Muscle of back (tissue), 11 donors: ENCODE data around the gene SP6. TPM values are rescaled to one million over a fixed set of nuclear protein-coding genes. Genes with fewer than 3 reads are reported as not detected.

Experiments used
- DNase-seq, 3 donors: peaks; one replicate each; pipeline versions ENCODE4 v3.0.0 to v3.0.0-alpha.2; 2013
- polyA plus RNA-seq, 10 donors: library from polyadenylated mRNA; unstranded; fragments of 120-200 nt; gene quantifications; one replicate each; pipeline ENCODE4 v1.2.1, GENCODE V29; 2013; ENCODE audit not compliant: insufficient read length in 10 of 10

The SP6 gene
- polyA plus RNA-seq, 10 donors: 0.77 to 4.0 (median 1.4) TPM

DNA sequence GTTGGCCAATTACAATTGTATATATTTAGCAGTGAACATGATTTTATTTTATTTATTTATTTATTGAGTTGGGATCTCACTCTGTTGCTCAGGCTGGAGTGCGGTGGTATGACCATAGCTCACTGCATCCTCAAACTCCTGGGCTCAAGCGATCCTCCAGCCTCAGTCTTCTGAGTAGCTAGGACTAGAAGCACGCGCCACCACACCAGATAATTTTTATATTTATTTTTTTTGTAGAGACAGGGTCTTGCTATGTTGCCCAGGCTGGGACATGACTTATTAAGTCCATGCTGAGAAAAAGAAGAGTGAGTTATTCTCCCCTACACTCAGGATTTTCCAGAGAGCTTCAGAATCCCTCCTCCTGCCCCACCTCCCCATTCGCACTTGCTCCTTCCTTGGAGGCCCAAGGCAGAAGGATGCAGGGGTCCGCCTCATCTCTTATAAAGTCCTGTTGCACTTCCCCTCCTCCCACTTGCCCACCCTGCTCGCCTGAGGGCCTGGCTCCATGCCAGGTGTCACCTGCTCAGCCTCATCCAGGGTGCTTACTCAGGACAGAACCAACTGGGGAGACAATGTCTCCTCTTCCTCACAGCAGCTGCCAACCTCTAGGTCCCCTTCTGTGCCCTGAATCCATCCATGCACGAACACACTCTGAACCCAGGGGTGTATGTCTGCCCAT is 29.0 kb upstream of the SP6 start:
- no peak for DNase-seq

DNA sequence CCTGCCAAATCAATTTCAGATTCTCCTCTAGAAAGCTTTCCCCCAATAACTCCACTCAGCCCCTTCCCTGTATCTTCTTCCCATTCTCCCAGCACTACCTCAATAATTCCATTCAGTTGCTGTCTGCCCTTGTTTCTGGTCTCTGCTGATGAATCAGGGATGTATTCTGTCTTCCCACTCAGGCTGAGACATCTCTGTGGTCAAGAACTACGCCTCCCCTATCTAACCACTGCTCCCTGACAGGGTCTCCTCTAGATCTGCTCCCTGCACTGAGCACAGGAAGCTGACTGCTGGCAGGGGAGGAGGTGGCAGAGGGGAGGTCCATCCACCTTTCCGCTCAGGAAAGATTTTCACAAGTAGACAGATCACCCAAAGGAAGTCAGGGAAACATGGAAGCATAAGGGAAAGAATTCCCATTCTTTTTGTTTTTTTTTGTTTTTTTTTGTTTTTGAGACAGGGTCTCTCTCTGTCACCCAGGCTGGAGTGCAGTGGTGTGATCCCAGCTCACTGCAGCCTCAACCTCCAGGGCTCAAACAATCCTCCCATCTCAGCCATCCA is 28.1 kb upstream of the SP6 start:
- DNase-seq: peak in 1 of 3 donors; percentile 38

GRCh38 chr17:47878203-47879027 is 27.5 kb upstream of the SP6 start:
- DNase-seq: no peak

- no peak for DNase-seq
Measured at GRCh38 chr17:47877368-47878034, 26.5 kb upstream of the SP6 start.

GRCh38 chr17:47875011-47875985 is 24.3 kb upstream of the SP6 start:
- no peak for DNase-seq

DNA sequence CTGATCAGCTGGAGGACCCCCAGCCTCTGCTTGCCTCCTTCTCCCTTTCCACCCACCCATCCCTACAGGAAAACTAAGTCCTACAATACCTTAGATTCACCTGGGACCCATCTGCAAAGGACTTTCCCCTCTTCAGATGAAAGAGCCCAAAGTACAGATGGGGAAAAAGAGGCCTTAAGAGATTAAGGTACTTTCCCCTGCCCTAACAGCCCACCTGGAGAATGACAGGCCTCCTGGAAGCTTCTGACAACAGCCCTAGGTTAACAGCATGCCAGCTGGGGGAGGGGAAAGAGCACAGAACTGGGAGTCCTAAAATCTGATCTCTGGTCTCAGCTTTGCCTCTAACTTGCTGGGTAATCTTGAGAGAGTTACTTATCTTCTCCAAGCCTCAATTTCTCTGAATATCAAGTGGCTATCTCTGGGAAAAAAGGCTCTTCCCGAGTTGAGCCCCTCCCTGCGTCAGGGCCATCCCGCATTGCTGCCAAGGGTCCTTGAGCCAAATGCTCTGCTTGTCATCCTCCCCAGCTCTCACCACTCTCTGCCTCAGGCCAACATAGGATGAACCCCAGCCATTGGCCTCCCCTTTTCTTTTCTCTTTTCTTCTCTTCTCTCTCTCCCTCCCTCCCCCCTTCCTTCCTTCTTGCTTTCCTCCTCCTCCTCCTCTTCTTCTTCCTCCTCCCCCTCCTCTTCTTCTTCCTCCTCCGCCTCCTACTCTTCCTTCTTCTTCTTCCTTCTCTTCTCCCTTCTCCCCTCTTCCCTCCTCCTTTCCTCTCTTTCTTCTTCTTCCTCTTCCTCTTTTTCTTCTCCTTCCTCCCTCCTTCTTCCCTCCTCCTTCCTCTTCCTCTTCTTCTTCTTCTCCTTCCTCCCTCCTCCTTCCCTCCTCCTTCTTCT is 22.5 kb upstream of the SP6 start:
- DNase-seq: no peak

- DNase-seq: no peak
Measured at GRCh38 chr17:47872651-47873161, 21.7 kb upstream of the SP6 start.

DNA sequence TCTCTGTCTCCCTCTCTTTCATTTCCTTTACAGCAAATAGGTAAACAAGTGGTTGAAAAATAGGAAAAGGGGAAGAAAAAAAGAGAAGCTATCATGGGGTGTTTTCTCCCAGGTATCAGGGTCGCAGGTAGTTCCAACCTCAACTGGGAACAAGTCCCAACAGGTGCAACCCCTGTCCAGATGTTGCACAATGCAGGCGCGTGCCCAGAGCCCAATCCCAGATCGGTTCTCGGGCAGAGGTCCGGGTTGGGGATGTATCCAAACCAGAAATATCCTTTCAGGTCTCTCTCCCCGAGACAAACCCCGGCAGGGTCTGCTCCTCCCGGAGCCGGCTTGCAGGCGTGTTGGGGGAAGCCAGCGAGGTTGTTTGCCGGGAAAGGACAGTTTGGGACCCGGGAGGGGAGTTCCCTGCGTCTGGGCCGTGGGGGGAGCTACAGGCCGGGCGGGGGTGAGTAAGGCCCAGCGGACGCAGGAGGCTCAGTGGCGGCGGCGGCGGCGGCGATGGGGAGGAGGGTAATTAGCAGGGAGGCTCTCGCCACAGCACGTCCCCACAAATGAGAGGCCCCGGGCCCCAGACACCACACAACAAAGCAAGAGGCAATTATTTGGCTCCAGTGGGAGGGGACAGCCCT is 21.2 kb upstream of the SP6 start:
- no peak for DNase-seq

- no peak for DNase-seq
Measured at GRCh38 chr17:47871048-47871447, 20.1 kb upstream of the SP6 start.

- DNase-seq: no peak
Measured at GRCh38 chr17:47870056-47870455, 19.1 kb upstream of the SP6 start.

GRCh38 chr17:47869114-47869513 is 18.2 kb upstream of the SP6 start:
- DNase-seq: no peak

GRCh38 chr17:47867813-47868533 is 17.0 kb upstream of the SP6 start:
- DNase-seq: no peak

DNA sequence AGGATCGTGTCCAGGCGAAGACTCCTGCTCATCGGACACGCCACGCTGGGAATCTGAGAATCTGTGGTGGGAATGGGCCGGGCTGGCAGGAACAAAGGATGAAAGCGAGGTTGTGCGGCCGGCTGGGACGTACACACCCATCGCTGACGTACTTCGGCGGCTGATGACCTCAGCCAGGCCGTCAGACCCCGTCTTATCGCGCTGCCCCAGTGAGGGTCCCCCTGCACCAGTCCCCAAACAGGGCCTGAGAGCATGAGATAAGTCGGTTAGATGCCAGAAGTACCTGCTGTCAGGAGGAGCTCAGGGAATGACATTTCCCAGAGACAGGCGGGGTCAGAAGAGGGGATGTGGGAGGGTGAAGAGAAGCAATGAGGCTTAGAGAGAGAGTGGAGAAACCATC is 16.0 kb upstream of the SP6 start:
- no peak for DNase-seq

DNA sequence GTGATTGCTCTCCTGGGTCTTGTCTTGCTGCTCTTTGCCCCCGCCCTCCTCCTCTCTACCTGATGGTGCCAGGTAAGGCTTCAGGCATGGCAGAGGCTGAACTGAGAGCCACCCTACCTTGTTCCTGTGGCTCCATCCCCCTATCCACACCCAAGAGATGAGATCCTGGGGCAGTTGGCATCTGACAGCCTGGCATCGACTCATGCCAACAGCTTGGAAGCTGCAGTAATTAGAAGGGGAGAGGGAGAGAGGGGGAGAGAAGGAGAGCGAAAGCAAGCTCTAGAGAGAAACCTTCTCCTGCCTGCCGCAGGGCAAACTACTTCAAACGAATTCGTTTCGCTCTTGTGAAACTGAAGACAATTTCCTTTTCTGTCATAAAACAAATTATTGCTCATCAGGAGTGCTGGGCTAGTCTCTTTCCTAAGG is 13.8 kb upstream of the SP6 start:
- no peak for DNase-seq

DNA sequence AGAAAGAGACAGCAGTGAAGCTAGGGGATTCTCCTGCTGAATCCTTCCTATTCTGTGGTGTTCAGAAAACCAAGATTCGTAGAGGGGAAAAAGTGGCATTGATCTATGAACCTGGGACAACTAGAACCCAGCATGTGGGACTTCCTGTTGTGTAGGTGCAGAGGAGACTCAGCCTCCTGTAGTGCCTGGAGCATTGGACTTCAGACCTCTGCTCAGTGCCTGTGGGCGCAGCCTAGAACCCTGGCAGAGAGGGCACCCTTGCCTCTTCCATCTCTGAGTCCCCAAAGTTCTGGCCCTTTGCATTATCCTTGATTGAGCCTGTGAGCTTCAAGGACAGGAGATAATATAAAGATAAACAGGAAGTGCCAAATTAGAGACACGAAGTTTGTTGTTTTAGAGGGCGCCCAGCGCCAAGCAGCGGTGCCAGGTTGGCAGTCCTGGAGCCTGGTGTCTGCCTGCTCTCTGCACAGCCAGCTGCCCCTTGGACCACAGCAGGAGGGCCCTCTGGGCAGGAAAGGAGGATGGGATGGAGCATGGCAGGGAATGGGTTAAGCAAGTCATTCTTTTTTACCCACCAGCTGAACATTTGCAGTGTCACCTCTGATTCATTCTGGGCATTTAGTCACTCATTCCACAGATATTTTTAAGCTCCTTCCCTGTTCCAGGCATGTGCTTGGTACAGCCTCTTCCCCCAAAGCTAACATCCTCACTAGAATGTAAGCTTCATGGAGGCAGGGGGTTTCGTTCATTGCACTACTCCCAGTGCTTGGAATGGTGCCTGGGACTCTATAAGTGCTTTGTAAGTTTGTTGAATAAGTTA is 11.9 kb upstream of the SP6 start:
- peak in 1 of 3 donors; percentile 61 for DNase-seq

DNA sequence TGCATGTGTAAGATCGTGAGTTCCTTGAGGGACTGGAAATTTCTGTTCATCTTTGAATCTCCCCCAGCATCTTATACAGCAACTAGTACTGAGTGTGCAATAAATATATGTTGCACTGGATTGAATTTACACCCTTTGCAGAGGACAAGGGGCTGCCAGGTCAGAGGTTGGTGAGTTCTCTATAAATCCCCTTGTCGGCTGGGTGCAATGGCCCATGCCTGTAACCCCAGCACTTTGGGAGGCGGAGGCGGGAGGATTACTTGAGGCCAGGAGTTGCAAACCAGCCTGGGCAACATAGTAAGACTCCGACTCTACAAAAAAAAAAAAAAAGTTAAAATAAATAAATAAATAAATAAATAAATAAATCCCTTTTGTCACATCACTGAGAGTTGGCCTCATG is 9.4 kb upstream of the SP6 start:
- no peak for DNase-seq

GRCh38 chr17:47857551-47858455 is 6.8 kb upstream of the SP6 start:
- no peak for DNase-seq
